SHP77 (cell line): ENCODE measurements around the gene ATM.
A peak's percentile ranks its signal among the peaks of the same experiment; 100 is the strongest.
"Not testable (repeated sequence)": the region's sequence is repeated elsewhere in the genome, so short reads cannot be mapped to it uniquely, and the experiment has no call there.

ENCODE experiments used
- DNase-seq, 2 experiments: peaks; one replicate each; lab custom pipeline; 2025; lab: John Stamatoyannopoulos, UW

The ATM gene

GRCh38 chr11:108373505-108373904 lies 150.6 kb downstream of the ATM start:
- not testable (repeated sequence) for DNase-seq

DNA sequence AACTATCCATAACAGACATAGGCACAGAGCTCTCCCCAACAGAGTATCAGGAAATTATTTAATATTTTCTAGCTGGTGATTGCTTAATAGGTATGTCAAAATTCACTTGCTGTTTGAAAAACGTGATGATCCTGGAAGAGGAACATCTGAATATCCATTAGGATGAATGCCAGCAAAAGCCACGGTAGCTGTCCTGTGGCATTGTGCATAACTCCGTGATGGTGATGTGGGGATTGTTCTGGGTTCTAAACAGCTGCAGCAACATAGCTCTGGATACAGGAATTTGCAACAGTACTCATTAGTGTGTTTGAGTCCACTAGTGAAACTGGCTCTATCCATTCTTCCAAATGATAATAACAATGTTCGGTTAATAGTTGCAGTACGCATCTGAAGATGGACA lies 165.7 kb downstream of the ATM start:
- DNase-seq = no peak

DNA sequence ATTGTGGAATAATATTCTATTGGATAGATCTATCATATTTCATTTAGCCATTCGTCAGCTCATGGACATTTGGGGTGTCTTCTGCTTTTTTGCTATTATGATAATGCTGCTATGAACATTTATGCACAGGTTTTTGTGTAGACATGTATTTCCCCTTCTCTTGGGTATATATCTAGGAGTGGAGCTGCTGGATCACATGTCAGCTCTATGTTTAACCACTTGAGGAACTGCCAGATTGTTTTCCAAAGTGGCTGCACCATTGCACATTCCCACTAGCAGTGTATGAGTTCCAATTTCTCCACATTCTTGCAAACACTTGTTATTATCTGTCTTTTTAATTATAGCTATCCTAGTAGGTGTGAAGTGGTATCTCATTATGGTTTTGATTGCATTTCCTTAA lies 169.5 kb downstream of the ATM start:
- no peak for DNase-seq

DNA sequence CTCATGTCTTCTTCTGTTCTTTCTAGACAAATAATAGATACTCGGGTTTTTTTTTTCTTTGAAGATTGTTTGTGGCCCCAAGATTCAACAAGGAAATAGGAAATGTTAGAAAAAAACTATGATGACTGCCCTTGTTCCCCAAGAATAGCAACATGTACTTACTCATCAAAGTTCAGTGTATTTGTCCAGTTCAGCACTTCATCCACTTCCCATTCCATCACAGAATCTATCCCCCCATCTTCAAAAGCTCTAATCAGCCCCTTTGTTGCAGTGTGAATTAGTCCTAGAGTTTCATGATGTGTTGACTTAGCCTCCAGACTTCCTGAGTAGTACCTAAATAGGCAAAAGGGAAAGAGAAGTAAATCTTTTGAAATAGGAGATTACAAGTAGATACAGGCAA lies 170.2 kb downstream of the ATM start:
- no peak for DNase-seq

DNA sequence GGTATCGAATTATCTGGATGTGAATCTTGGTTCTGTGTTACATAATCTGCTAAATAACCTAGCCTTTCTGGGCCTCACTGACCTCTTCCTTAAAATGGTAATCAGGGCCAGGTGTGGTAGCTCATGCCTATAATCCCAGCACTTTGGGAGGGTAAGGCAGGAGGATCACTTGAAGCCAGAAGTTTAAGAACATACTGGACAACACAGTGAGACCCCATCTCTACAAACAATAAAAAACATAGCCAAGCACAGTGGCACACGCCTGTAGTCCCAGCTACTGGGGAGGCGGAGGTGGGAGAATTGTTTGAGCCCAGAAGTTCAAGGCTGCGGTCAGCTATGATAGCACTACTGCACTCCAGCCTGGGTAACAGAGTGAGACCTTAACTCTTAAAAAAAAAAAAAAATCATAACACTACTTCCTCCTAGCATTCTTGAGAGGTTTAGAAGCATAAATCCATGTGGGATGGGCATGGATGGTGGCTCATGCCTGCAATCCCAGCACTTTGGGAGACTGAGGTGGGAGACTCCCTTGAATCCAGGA lies 171.9 kb downstream of the ATM start:
- no peak for DNase-seq

GRCh38 chr11:108396672-108397071 lies 173.8 kb downstream of the ATM start:
- not testable (repeated sequence) for DNase-seq

GRCh38 chr11:108398439-108398838 lies 175.6 kb downstream of the ATM start:
- DNase-seq = no peak

DNA sequence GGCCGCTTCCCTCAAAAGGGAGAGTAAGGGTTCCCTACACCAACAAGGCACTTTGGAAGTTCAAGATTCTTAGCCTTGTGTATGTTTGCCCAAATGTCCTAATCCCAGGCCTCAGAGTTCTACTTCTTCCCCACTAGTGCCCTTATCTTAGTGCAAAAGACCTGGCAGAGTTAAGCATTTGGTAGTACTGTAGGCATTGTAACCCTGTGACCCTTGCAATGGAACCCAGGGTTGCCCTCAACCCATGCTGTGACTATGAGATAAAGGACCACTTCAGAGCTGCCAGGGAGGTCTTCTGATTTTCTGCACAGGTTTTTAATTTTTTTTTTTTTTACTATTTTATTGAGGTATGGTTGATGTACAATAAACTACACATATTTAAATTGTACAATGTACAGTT lies 179.4 kb downstream of the ATM start:
- DNase-seq = no peak

- DNase-seq = no peak
These were observed 180.2 kb downstream of the ATM start for GRCh38 chr11:108403052-108403451.

- no peak for DNase-seq
These were observed 182.8 kb downstream of the ATM start for GRCh38 chr11:108405706-108406105.

GRCh38 chr11:108414958-108415357 lies 192.1 kb downstream of the ATM start:
- DNase-seq = no peak

GRCh38 chr11:108417551-108417950 lies 194.7 kb downstream of the ATM start:
- DNase-seq = peak in 1 of 2 experiments; percentile 43
